Activated naive CD8-positive, alpha-beta T cell (primary cell): Measurements from ENCODE around the gene TFAP2C.
"Not testable (repeated sequence)": the region's sequence is repeated elsewhere in the genome, so short reads cannot be mapped to it uniquely, and the experiment has no call there.

Experiments used
- H3K27ac Mint-ChIP-seq: one replicate; pipeline ENCODE4 v1.8.0; 2021; ENCODE audit warnings: mixed read lengths
- H3K27me3 Mint-ChIP-seq: one replicate; pipeline ENCODE4 v1.8.0; 2021; ENCODE audit warnings: mixed read lengths
- H3K36me3 Mint-ChIP-seq: one replicate; pipeline ENCODE4 v1.8.0; 2021; ENCODE audit warnings: mixed read lengths
- H3K4me1 Mint-ChIP-seq: one replicate; pipeline ENCODE4 v1.8.0; 2021; ENCODE audit warnings: low read depth, mixed read lengths
- H3K4me3 Mint-ChIP-seq: one replicate; pipeline ENCODE4 v1.8.0; 2021; ENCODE audit warnings: mild to moderate bottlenecking, mixed read lengths
- H3K9me3 Mint-ChIP-seq: one replicate; pipeline ENCODE4 v1.8.0; 2021; ENCODE audit warnings: low read depth, mixed read lengths

TFAP2C gene

GRCh38 chr20:56606174-56606945 lies 22.7 kb upstream of the TFAP2C start:
- Mint-ChIP-seq H3K36me3 (no peaks in the 10 kb centered on the region), H3K27me3 (no peaks in the 10 kb centered on the region), H3K4me3 (no peak overlapping the region), H3K9me3 (no peaks in the 10 kb centered on the region), H3K4me1 (no peaks in the 10 kb centered on the region), H3K27ac (no peak overlapping the region)

- Mint-ChIP-seq H3K4me1 (no peaks in the 10 kb centered on the region), H3K27me3 (no peaks in the 10 kb centered on the region), H3K4me3 (no peak overlapping the region), H3K36me3 (no peaks in the 10 kb centered on the region), H3K27ac (no peak overlapping the region), H3K9me3 (no peaks in the 10 kb centered on the region)
These were observed 21.9 kb upstream of the TFAP2C start for GRCh38 chr20:56607061-56607704.

- Mint-ChIP-seq H3K4me1 (no peaks in the 10 kb centered on the region), H3K4me3 (no peak overlapping the region), H3K9me3 (no peaks in the 10 kb centered on the region), H3K27ac (no peak overlapping the region), H3K36me3 (no peaks in the 10 kb centered on the region), H3K27me3 (no peaks in the 10 kb centered on the region)
These were observed 20.7 kb upstream of the TFAP2C start for GRCh38 chr20:56608376-56608775.

- Mint-ChIP-seq H3K36me3 (no peaks in the 10 kb centered on the region), H3K27me3 (no peaks in the 10 kb centered on the region), H3K27ac (no peak overlapping the region), H3K4me3 (no peak overlapping the region), H3K4me1 (no peaks in the 10 kb centered on the region), H3K9me3 (no peaks in the 10 kb centered on the region)
These were observed 19.8 kb upstream of the TFAP2C start for GRCh38 chr20:56609321-56609720.

- H3K4me3 Mint-ChIP-seq, result no peak overlapping the region
- no peak overlapping the region for H3K27ac Mint-ChIP-seq
- no peaks in the 10 kb centered on the region for H3K4me1 Mint-ChIP-seq
- no peaks in the 10 kb centered on the region for H3K27me3 Mint-ChIP-seq
- H3K36me3 Mint-ChIP-seq, result no peaks in the 10 kb centered on the region
- no peaks in the 10 kb centered on the region for H3K9me3 Mint-ChIP-seq
These were observed 19.0 kb upstream of the TFAP2C start for GRCh38 chr20:56610098-56610497.

- H3K27me3 Mint-ChIP-seq, result no peaks in the 10 kb centered on the region
- H3K36me3 Mint-ChIP-seq, result no peaks in the 10 kb centered on the region
- H3K4me3 Mint-ChIP-seq, result no peak overlapping the region
- no peak overlapping the region for H3K27ac Mint-ChIP-seq
- no peaks in the 10 kb centered on the region for H3K4me1 Mint-ChIP-seq
- no peaks in the 10 kb centered on the region for H3K9me3 Mint-ChIP-seq
These were observed 14.9 kb upstream of the TFAP2C start for GRCh38 chr20:56614196-56614595.

GRCh38 chr20:56616716-56617115 lies 12.4 kb upstream of the TFAP2C start:
- no peak overlapping the region for H3K4me3 Mint-ChIP-seq
- no peaks in the 10 kb centered on the region for H3K4me1 Mint-ChIP-seq
- peaks cover 2% of the 10 kb centered on the region for H3K27me3 Mint-ChIP-seq

GRCh38 chr20:56617489-56617888 lies 11.6 kb upstream of the TFAP2C start:
- Mint-ChIP-seq H3K27me3 (peaks cover 2% of the 10 kb centered on the region), H3K4me3 (no peak overlapping the region), H3K4me1 (no peaks in the 10 kb centered on the region), H3K36me3 (no peaks in the 10 kb centered on the region), H3K27ac (no peak overlapping the region), H3K9me3 (no peaks in the 10 kb centered on the region)

More at GRCh38 chr20:56616716-56617115, 12.4 kb upstream of the TFAP2C start:
- H3K36me3 Mint-ChIP-seq, result no peaks in the 10 kb centered on the region
- H3K9me3 Mint-ChIP-seq, result no peaks in the 10 kb centered on the region
- no peak overlapping the region for H3K27ac Mint-ChIP-seq

GRCh38 chr20:56621730-56622129 lies 7.4 kb upstream of the TFAP2C start:
- Mint-ChIP-seq H3K27ac (no peak overlapping the region), H3K9me3 (no peaks in the 10 kb centered on the region), H3K4me3 (no peak overlapping the region), H3K27me3 (peaks cover 12% of the 10 kb centered on the region), H3K36me3 (no peaks in the 10 kb centered on the region), H3K4me1 (no peaks in the 10 kb centered on the region)

- not testable (repeated sequence) for H3K36me3 Mint-ChIP-seq, H3K4me3 Mint-ChIP-seq, H3K9me3 Mint-ChIP-seq, H3K27ac Mint-ChIP-seq, H3K4me1 Mint-ChIP-seq
- peaks cover 17% of the 10 kb centered on the region for H3K27me3 Mint-ChIP-seq
These were observed 5.2 kb upstream of the TFAP2C start for GRCh38 chr20:56623930-56624329.

GRCh38 chr20:56624786-56625681 lies 4.1 kb upstream of the TFAP2C start:
- Mint-ChIP-seq H3K27ac (no peak overlapping the region), H3K9me3 (no peaks in the 10 kb centered on the region), H3K27me3 (peaks cover 17% of the 10 kb centered on the region), H3K36me3 (no peaks in the 10 kb centered on the region), H3K4me3 (no peak overlapping the region), H3K4me1 (peaks cover 12% of the 10 kb centered on the region)

GRCh38 chr20:56625837-56626236 lies 3.3 kb upstream of the TFAP2C start:
- Mint-ChIP-seq H3K9me3 (no peaks in the 10 kb centered on the region), H3K27me3 (peaks cover 15% of the 10 kb centered on the region), H3K4me3 (no peak overlapping the region), H3K4me1 (peaks cover 12% of the 10 kb centered on the region), H3K27ac (no peak overlapping the region), H3K36me3 (no peaks in the 10 kb centered on the region)

- Mint-ChIP-seq H3K27ac (no peak overlapping the region), H3K9me3 (no peaks in the 10 kb centered on the region), H3K4me1 (peaks cover 12% of the 10 kb centered on the region), H3K4me3 (no peak overlapping the region), H3K27me3 (peaks cover 16% of the 10 kb centered on the region), H3K36me3 (no peaks in the 10 kb centered on the region)
These were observed 2.6 kb upstream of the TFAP2C start for GRCh38 chr20:56626367-56627121.

GRCh38 chr20:56627122-56628014 lies 1.7 kb upstream of the TFAP2C start:
- Mint-ChIP-seq H3K36me3 (no peaks in the 10 kb centered on the region), H3K4me3 (peak overlapping the region; percentile 68), H3K27me3 (peaks cover 24% of the 10 kb centered on the region), H3K9me3 (no peaks in the 10 kb centered on the region), H3K4me1 (peaks cover 15% of the 10 kb centered on the region), H3K27ac (no peak overlapping the region)
